Measurements from ENCODE around the gene SCAMP5.

Gene SCAMP5

DNA sequence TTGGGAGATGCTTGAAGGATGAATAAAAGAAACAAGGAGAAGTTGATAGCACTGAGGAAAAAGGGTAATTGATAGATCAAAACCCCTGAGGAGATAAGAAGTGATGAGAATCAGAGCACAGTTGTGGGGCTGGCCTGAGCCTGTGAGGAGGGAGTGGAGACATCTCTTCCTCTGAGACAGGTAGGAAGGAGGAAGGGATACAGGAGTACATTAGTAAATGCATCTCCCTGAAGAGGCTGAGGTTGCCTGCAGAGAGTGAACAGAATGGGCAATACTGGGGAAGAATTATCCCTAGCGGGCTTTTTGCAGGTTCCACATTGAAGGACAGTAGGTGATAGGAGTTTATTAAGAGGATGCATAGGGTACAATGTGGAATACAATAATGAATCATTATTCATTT is 17.3 kb upstream of the SCAMP5 start:
- no peak for DNase-seq

DNA sequence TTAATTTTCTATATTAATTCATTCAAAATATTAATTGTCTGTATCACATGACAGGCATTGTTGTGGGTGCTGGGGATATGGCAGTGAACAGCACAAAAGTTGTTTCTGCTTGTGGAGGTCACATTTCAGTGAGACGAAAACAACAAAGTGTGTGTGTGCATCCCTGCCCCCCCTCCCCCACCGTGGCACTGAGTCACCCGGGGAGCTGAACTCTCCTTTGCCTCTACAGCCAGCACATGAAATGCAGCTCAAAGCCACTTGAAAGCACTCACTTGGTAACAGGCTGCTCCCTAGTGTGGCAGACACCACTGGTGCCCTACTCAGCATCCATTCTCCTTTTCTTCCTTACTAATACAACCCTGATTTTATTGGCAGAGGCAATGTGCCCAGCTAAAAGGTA is 16.9 kb upstream of the SCAMP5 start:
- DNase-seq, result no peak

DNA sequence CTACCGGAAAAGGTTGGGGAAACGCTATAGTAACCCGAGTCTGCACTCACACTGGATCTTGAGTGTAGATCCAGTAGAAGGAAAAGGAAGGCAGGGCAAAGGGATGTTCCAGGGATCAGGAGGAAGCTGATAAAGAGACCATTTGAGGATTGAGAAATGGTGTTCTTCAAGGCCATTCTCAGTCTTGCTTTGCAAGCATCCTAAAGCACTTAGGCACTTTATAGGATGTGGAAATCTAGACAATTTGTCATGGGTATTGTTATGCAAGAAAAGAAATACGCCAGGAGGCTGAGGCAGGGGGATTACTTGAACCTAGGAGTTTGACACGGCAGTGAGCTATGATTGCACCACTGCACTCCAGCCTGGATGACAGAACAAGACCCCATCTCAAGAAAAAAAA is 13.2 kb upstream of the SCAMP5 start:
- no peak for DNase-seq

DNA sequence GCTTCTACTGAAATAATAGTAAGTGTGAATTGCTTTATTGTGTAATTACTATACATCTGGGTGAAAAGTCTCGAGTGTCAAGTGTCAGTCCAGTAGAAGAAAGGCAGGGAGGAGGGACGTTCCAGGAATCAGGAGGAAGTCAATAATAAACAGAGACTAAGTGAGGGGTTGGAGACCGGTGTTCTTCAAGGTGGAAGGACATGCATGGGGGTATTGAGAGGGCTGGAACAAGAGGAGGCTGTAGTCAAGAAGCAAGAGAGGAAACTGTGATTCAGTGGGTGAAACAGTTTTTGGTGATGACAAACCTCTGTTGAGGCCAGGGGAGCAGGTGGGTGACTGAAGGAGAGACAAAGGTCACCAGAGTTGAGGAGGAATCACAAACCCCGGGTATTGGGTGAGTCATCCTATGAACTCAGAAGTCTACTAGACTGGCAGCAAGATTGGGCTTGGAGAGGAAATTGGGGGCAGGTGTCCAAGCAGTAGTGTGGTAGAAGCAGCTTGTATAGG is 11.6 kb upstream of the SCAMP5 start:
- no peak for DNase-seq

GRCh38 chr15:74988007-74988800 is 7.2 kb upstream of the SCAMP5 start:
- DNase-seq, result peak; percentile 25

DNA sequence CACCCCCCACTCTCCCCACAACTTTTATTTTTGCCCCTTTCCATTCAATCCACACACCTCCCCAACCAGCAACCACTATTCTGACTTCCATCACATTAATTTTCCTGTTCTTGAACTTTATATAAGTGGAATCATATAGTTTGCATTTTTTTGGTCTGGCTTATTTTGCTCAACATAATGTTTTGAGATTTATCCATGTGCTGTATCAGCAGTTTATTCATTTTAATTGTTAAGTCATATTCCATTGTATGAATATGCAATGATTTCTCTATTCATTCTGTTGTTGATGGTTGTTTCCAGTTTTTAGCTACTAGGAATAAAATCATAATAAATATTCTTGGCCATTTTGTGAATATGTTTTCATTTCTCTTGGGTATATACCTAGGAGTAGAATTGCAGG is 5.8 kb upstream of the SCAMP5 start:
- no peak for DNase-seq

DNA sequence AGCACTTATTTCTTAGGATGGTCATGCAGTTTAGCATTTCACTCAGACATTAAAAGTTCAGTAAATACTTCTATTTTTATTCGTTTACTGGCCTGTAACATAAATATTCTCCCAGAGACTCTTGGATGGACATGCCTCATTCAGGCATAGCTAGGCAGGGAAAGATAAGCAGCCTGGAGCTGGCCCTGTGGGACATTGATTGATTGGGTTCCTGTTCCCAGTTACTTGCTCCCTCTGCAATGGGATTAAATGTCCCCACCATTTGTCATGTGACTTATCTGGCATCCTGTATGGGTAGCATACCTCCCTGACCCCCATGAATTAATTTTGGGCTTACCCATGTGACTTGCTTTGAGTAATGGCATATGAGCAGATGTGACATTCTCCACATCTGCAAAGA is 2.7 kb upstream of the SCAMP5 start:
- DNase-seq, result no peak

- no peak for DNase-seq
Observed at GRCh38 chr15:74994236-74994635, 1.1 kb upstream of the SCAMP5 start.

DNA sequence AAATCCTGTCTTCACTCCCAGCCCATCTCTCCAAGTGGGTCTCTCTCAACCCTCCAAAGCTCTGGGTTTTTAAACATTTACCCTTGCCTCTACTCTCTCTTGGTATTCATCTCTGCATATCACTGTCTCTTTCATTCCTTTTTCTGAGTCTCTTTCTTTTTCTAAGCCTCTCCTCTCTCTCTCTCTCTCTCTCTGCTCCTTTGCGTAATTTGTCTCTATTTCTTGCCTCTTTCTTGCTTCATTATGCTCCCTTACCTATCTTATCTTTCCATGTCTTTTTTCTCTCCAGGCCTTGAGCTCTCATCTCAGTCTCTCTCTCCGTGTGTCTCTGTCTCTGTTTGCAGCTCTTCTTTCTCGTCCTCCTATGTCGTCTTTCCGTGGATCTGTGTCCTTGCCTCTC is 678 bp upstream of the SCAMP5 start:
- no peak for DNase-seq

GRCh38 chr15:74995779-74996765 is 709 bp downstream of the SCAMP5 start:
- DNase-seq, result no peak

- DNase-seq, result no peak
Observed at GRCh38 chr15:74997141-74997540, 1.8 kb downstream of the SCAMP5 start.

DNA sequence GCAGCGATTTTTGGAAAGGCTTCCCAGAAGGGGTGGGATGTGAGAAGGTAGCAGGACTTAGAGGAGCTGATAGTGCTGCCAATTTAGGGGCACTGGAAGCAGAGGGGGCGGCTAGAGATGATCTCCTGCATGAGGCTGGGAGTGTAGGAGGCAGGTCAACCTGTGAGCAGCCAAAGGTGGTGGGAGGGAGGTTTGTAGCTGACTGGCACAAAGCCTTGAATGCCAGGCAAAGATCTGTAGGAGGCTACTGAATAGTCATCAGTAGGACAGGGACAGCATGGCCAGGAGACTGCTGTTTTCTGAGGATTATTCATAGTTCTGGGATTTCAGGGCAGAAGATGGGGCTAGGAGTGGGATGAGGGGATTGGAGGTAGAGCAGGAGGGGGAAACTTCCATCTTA is 2.2 kb downstream of the SCAMP5 start:
- no peak for DNase-seq

GRCh38 chr15:75001310-75001709 is 5.9 kb downstream of the SCAMP5 start:
- DNase-seq, result no peak

- DNase-seq, result no peak
Observed at GRCh38 chr15:75002398-75002797, 7.0 kb downstream of the SCAMP5 start.

DNA sequence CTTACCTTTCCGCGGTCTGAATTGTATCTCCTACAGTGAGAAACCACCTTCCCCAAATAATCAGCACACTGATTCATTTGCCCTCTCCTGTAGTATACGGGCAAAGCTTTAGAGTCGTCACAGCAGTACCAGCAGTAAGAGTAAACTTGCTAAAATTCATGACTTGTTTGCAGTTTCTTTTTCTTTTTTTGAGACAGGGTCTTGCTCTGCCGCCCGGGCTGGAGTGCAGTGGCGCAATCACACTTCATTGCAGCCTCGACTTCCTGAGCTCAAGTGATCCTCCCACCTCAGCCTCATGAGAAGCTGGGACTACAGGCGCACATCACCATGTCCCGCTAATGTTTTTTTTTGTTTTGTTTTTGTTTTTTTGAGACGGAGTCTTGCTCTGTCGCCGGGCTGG is 11.9 kb downstream of the SCAMP5 start:
- no peak for DNase-seq

GRCh38 chr15:75008221-75008625 is 12.9 kb downstream of the SCAMP5 start:
- DNase-seq, result no peak

DNA sequence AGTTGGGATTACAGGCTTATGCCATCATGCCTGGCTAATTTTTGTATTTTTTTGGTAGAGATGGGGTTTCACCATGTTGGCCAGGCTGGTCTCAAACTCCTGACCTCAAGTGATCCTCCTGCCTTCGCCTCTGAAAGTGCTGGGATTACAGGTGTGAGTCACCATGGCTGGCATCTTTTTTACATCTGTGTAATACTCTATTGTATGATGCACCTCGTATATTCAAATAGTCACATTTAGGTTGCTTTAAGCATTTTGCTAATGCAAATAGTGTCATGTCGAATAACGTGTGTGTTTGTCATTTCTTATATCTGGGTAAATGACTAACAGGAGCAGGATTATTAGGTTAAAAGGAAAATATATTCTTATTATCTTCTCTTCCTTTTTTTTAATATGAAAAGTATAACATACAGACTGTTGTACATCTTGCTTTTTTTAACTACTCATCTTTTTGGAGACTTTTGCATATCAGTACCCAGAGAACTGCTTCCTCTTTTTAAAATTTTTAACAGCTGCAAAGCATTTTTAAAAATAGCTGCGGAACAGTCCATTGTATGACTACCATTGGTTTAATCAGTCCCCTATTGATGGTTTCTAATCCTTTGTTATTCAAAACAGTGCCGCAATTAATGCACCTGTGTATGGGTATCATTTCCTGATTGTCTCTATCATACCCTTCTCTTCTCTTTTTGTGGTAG is 13.4 kb downstream of the SCAMP5 start:
- no peak for DNase-seq

GRCh38 chr15:75016431-75016830 is 21.1 kb downstream of the SCAMP5 start:
- no peak for DNase-seq

DNA sequence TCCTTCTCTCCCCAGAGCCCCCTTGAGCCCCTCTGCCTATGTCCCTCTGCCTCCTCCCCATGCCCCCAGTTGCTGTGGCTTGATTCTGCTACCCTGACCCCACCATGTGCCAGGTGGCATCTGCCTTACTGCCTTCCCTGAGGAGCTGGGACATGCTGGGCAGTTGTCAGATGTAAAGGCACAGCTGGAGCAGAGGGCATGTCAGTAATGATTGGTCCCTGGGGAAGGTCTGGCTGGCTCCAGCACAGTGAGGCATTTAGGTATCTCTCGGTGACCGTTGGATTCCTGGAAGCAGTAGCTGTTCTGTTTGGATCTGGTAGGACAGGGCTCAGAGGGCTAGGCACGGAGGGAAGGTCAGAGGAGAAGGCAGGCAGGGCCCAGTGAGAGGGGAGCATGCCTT is 24.6 kb downstream of the SCAMP5 start:
- DNase-seq, result no peak

- DNase-seq, result no peak
Observed at GRCh38 chr15:75021341-75021740, 26.0 kb downstream of the SCAMP5 start.

- no peak for DNase-seq
Observed at GRCh38 chr15:75022783-75023180, 27.4 kb downstream of the SCAMP5 start.

- DNase-seq, result peak; percentile 94
Observed at GRCh38 chr15:75023181-75023871, 28.0 kb downstream of the SCAMP5 start, which contains the start of gene PPCDC. Gene PPCDC, plus strand, starts transcription at chr15:75023590. Its CDS starts 4,729 bp downstream, at chr15:75028319.

All from SHP77 treated with DMSO at 0.1 percent for 48 hours (cell line).